GM12892 (cell line): ENCODE data around the gene TSKU.

Source experiments
- DNase-seq: peaks from one replicate; pipeline ENCODE4 v3.0.0; 2011; ENCODE audit not compliant: insufficient read length
- FAIRE-seq: peaks from 2 replicates; lab custom pipeline; 2011; peaks lifted over from hg19 to GRCh38; lab: Jason Lieb, UNC
- POLR2A ChIP-seq: IDR thresholded peaks from 2 replicates; pipeline ENCODE4 v1.6.1; 2011; ENCODE audit warnings: low read depth, low read length, control low read depth
- POLR2AphosphoS5 ChIP-seq: IDR thresholded peaks from 2 replicates; pipeline ENCODE4 v1.6.1; 2011; ENCODE audit warnings: low read depth, low read length, control low read depth
- TAF1 ChIP-seq: IDR thresholded peaks from 2 replicates; pipeline ENCODE4 v1.6.1; 2011; ENCODE audit warnings: low read depth, mild to moderate bottlenecking, control low read depth, low read length, borderline replicate concordance

TSKU gene

GRCh38 chr11:76793391-76794291 is 10.5 kb downstream of the TSKU start:
- no peak for TF ChIP-seq POLR2A
- DNase-seq (no peak), FAIRE-seq (no peak)

- DNase-seq (no peak), FAIRE-seq (no peak)
- TF ChIP-seq POLR2AphosphoS5 (no peak), POLR2A (no peak), TAF1 (no peak)
Observed at GRCh38 chr11:76794371-76795289, 11.5 kb downstream of the TSKU start.

- DNase-seq (no peak), FAIRE-seq (no peak)
- TF ChIP-seq TAF1 (no peak), POLR2A (no peak), POLR2AphosphoS5 (no peak)
Observed at GRCh38 chr11:76795290-76795935, 12.3 kb downstream of the TSKU start.

- no peak for TF ChIP-seq POLR2AphosphoS5
- TF ChIP-seq TAF1 = no peak
- no peak for DNase-seq
- FAIRE-seq = no peak
Observed at GRCh38 chr11:76795936-76796441, 12.8 kb downstream of the TSKU start.

- FAIRE-seq (no peak), DNase-seq (no peak)
- TF ChIP-seq POLR2A (no peak), TAF1 (no peak), POLR2AphosphoS5 (no peak)
Observed at GRCh38 chr11:76796511-76797198, 13.5 kb downstream of the TSKU start.

GRCh38 chr11:76797341-76798201 is 14.4 kb downstream of the TSKU start:
- DNase-seq (no peak), FAIRE-seq (no peak)
- no peak for TF ChIP-seq TAF1
- no peak for TF ChIP-seq POLR2AphosphoS5
- no peak for TF ChIP-seq POLR2A

- no peak for FAIRE-seq
Observed at GRCh38 chr11:76798202-76798581, 15.0 kb downstream of the TSKU start.

GRCh38 chr11:76798671-76799065 is 15.5 kb downstream of the TSKU start:
- no peak for TF ChIP-seq POLR2A
- TF ChIP-seq TAF1 = no peak
- FAIRE-seq (no peak), DNase-seq (no peak)

More at GRCh38 chr11:76798202-76798581, 15.0 kb downstream of the TSKU start:
- no peak for TF ChIP-seq POLR2AphosphoS5
- TF ChIP-seq TAF1 = no peak
- TF ChIP-seq POLR2A = no peak
- no peak for DNase-seq

- DNase-seq (peak; percentile 92), FAIRE-seq (peak; percentile 97)
- TF ChIP-seq TAF1 (no peak), POLR2A (no peak), POLR2AphosphoS5 (no peak)
Observed at GRCh38 chr11:76799066-76799804, 16.1 kb downstream of the TSKU start.

- no peak for FAIRE-seq
- TF ChIP-seq TAF1 = no peak
- no peak for TF ChIP-seq POLR2AphosphoS5
- TF ChIP-seq POLR2A = no peak
Observed at GRCh38 chr11:76800466-76801200, 17.5 kb downstream of the TSKU start.

More at GRCh38 chr11:76800466-76801200, 17.5 kb downstream of the TSKU start:
- DNase-seq = no peak
